ENCODE measurements around the gene TARS3. TPM values are rescaled to one million over a fixed set of nuclear protein-coding genes. Genes with fewer than 3 reads are reported as not detected.
"Not testable (repeated sequence)": the region's sequence is repeated elsewhere in the genome, so short reads cannot be mapped to it uniquely, and the experiment has no call there.

Gene TARS3
- total and polyA plus RNA-seq, 8 donors, result 4.4 to 9.3 (median 7.4) TPM

DNA sequence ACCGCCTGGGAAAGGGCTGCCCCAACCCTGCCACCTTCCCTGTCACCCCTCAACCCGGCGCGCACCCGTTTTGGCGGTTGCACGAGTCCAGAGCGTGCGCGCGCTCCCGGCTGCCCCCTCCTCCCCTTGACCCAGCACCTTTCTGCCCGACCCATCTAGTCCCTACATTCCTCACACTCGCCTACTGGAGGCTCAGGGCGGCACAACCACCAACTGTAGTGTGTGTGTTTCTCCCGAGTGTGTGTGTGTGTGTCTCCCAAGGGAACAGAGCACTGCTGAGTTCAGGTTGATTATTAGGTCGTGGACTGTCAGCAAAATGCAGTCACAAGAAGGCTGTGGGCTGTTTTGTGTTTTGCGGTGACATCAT is 22.4 kb upstream of the TARS3 start:
- H3K27me3 ChIP-seq; H3K4me1 ChIP-seq; H3K27ac ChIP-seq; intact Hi-C loops (cut with DNase I); FAIRE-seq; H3K36me3 ChIP-seq; H3K9me3 ChIP-seq; H3K4me3 ChIP-seq; DNase-seq: not testable (repeated sequence)
- WGBS, 2 donors, result no CpG with 5 or more reads among the region's 18 CpGs
- ATAC-seq, result peak; percentile 19 to 31 (median 21)

DNA sequence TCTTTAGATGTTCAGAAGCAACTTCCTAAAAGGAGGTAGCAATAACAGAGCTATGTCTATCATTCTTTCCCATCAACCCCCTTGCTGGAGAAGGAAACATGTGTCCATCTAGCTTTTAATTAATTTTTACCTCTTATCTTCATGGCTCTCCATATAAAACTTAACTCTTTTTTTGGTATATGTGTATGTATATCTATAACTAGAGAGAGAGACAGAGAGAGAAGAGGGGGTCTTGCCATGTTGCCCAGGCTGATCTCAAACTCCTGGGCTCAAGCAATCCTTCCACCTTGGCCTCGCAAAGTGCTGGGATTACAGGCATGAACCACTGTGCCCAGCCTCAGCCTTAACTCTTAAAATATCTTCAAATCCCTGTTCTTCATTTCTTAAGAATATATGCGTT is 10.6 kb upstream of the TARS3 start:
- FAIRE-seq; H3K4me3 ChIP-seq; H3K4me1 ChIP-seq; H3K27me3 ChIP-seq; H3K27ac ChIP-seq; DNase-seq; H3K9me3 ChIP-seq; H3K36me3 ChIP-seq; ATAC-seq; intact Hi-C loops (cut with DNase I): not testable (repeated sequence)
- WGBS, 2 donors, result 94 to 95% methylated on average over 2 of the region's 2 CpGs

DNA sequence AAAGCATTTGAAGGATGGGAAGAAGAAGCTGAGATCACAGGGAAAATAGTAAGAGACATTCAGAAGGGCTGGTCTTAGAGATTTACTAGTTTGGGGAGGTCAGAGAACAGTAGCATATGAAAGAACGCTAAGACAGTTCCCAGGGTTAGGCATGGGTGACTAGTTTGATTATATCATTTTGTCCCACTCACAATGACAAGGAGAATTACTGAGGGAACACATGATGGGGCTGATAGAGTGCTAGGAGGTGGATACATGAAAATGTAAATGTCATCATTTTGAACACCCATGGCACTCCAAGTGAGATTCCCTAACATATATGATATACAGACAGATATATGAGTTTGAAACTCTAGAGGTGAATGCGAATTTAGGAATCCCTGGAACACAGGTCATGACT is 9.3 kb upstream of the TARS3 start:
- DNase-seq (no peak), FAIRE-seq (no peak), ATAC-seq (no peak)
- TF ChIP-seq, protein P1, sequence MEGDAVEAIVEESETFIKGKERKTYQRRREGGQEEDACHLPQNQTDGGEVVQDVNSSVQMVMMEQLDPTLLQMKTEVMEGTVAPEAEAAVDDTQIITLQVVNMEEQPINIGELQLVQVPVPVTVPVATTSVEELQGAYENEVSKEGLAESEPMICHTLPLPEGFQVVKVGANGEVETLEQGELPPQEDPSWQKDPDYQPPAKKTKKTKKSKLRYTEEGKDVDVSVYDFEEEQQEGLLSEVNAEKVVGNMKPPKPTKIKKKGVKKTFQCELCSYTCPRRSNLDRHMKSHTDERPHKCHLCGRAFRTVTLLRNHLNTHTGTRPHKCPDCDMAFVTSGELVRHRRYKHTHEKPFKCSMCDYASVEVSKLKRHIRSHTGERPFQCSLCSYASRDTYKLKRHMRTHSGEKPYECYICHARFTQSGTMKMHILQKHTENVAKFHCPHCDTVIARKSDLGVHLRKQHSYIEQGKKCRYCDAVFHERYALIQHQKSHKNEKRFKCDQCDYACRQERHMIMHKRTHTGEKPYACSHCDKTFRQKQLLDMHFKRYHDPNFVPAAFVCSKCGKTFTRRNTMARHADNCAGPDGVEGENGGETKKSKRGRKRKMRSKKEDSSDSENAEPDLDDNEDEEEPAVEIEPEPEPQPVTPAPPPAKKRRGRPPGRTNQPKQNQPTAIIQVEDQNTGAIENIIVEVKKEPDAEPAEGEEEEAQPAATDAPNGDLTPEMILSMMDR (IDR thresholded peaks at IDR 0.05), result no peak
- Histone ChIP-seq H3K9me3 (no peaks in the 10 kb centered on the region), H3K27me3 (no peaks in the 10 kb centered on the region), H3K36me3 (no peaks in the 10 kb centered on the region), H3K27ac (no peak overlapping the region), H3K4me3 (no peak overlapping the region), H3K4me1 (no peaks in the 10 kb centered on the region)
- WGBS, 2 donors, result 84 to 94% methylated on average over 2 of the region's 2 CpGs
- intact Hi-C loops (cut with DNase I), result no loop called here

DNA sequence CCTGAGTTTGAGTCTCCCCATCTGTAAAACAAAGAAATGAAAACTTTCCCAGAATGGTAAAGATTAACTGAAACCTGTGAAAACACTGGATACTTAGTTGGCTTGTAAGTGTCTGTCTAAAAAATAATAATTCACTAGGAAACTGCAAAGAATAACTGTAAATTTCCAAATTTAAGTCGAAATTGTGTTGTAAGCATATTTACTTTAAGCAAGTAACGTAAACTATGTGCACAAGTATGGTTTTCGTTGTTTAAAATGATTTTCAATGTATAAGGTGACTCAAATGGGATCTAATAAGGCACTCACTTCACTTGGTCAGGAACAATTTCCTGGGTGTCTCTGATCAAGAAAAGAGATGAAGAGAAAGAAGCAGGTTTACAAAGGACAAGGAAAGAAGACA is 8.5 kb upstream of the TARS3 start:
- DNase-seq (no peak), ATAC-seq (no peak), FAIRE-seq (no peak)
- Histone ChIP-seq H3K4me3 (no peak overlapping the region), H3K4me1 (no peaks in the 10 kb centered on the region), H3K9me3 (no peaks in the 10 kb centered on the region), H3K27ac (no peak overlapping the region), H3K36me3 (no peaks in the 10 kb centered on the region), H3K27me3 (no peaks in the 10 kb centered on the region)
- intact Hi-C loops (cut with DNase I), result no loop called here
- 66% methylated on average over 3 of the region's 3 CpGs for WGBS, 2 donors
- TF ChIP-seq, protein P1 (IDR thresholded peaks at IDR 0.05), result no peak

DNA sequence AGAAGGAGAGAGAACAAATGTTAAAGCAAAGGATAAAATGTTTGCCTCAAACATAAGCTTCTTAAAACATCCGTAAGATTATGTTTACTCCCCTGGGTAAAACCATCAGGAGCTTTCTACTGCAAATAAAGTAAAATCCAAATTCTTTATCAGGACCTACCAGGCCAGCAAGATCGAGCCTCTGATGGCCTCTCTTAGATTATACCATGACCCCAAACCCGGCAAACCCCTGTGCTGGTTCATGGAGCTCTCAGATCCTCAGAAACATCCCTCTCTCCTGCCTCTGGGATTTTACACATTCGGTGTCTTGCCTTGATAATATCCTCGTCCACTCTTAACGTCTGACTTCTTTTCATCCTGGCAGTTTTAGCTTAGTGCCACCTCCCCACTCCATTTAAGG is 7.5 kb upstream of the TARS3 start:
- Histone ChIP-seq H3K27ac (no peak overlapping the region), H3K36me3 (no peaks in the 10 kb centered on the region), H3K4me1 (no peaks in the 10 kb centered on the region), H3K4me3 (no peak overlapping the region), H3K9me3 (no peaks in the 10 kb centered on the region), H3K27me3 (no peaks in the 10 kb centered on the region)
- TF ChIP-seq, protein P1 (IDR thresholded peaks at IDR 0.05), result no peak
- WGBS, 2 donors, result 55 to 63% methylated on average over 6 of the region's 6 CpGs
- DNase-seq (no peak), FAIRE-seq (no peak), ATAC-seq (no peak)
- intact Hi-C loops (cut with DNase I), result no loop called here

DNA sequence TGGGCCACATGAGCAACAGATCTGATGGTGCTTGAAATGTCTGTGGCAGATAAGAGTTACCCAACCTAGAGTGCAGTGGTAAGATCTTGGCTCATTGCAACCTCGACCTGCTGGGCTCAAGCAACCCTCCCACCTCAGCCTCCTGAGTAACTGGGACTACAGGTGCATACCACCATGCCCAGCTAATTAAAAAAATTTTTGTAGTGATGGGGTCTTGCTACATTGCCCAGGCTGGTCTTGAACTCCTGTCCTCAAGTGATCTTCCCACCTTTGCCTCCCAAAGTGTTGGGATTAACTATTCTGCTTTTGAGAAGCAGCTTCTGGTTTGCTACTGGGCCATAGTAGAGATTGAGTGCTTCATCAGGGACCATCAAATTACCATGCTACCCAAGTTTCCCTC is 2.9 kb upstream of the TARS3 start:
- H3K9me3 ChIP-seq, result no peaks in the 10 kb centered on the region
- intact Hi-C loops (cut with DNase I), result no loop called here
- DNase-seq (no peak), ATAC-seq (no peak), FAIRE-seq (no peak)
- H3K4me1 ChIP-seq, result peaks cover 0 to 5% (median 4%) of the 10 kb centered on the region in 3 donors
- WGBS, 2 donors, result 43 to 59% methylated on average over 1 of the region's 1 CpG
- no peak overlapping the region for H3K4me3 ChIP-seq
- H3K27me3 ChIP-seq, result no peaks in the 10 kb centered on the region
- H3K27ac ChIP-seq, result no peak overlapping the region
- TF ChIP-seq, protein P1 (IDR thresholded peaks at IDR 0.05), result no peak
- no peaks in the 10 kb centered on the region for H3K36me3 ChIP-seq

Data from pancreas (tissue), 10 donors.